HG03196 (cell line): Measurements from ENCODE around the gene SPATA12.

Source experiments
- ATAC-seq: cut with Tn5 transposase; IDR thresholded peaks from one replicate; pipeline ENCODE4 v1.9.1; 2021; ENCODE audit not compliant: unreplicated experiment

SPATA12 gene

DNA sequence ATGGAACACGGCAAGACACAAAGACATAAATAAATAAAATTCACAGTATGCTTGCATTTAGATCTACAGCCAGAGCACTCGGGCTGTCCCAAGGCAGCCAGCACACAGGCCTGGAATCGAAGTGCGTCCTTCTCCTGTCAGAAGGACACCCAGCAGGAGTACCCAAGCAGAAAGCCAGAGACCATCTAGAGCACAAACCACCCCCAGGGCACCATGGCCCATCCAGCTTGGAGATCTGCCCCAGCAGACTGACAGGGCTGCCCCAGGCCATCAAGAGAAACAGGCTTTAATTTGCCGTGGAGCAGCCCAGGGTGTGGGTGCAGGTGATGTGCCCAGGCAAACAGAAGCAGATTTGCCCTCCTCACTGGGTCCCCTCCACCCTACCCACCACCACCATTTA is 7.8 kb upstream of the SPATA12 start:
- ATAC-seq, result no peak

DNA sequence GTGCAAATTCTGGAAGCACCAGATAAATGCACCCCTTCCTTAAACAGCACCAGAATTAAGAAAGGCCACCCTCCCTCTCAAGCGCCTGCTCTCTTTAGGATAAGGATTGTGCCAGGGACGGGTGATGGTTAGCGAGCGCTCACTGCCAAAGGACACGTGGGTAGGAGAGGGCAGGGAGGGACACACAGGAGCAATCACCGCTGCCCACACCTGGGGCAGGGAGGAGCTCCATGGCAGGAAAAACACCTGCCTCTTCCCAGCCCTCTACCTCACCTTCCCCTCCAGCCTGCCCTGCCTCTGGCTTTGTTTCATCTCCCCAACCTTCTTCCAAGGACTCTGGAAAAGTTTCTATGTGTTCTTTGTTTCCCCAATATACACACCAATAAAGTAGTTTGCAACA is 7.3 kb upstream of the SPATA12 start:
- no peak for ATAC-seq

DNA sequence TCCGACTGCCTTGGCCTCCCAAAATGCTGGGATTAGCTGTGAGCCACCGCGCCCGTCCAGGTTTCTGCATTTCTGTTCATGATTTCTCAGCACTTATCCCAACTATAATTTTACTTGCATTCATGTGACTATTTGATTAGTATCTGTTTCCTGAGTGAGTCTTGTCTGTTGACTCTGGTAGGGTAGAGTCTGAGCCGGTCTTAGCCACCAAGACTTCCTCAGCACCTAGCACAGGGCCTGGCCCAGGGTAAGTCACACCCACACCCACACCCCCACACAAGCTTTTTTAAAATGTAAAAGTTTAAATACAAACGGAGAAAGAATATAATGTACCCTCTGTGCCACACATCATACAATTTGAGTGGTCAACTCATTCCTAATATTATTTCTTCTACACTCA is 3.1 kb upstream of the SPATA12 start:
- no peak for ATAC-seq

DNA sequence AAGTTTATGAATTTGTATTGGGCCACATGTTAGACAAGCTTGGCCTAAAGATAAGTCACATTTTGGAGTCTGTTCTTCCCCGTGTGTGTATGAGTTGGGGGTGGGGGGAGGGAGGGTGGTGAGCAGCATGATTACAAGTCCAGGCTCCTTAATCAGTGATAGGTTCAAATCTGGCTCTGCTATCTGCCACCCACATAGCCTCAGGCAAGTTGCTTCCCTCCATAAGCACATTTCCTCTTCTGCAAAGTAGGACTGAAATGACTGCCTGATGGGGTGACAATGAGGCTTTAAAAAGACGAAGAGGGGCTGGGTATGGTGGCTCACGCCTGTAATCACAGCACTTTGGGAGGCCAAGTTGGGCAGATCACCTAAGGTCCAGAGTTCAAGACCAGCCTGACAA is 1.1 kb upstream of the SPATA12 start:
- no peak for ATAC-seq

DNA sequence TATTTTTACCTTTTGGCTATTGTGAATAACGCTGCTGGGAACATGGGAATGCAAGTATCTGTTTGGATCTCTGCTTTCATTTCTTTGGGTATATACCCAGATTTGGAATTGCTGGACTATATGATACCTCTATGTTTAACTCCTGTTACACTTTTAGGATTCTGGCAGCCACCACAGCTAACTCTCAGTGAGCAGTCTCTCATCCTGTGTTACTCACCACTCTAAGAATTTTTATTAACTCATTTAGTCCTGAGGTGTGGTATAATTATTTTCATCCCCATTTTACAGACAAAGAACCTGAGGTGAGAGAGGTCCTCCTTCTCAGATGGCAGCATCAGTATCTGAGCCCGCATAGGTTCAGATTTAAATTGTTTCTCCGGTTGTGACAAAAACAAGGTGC is 1.1 kb downstream of the SPATA12 start:
- no peak for ATAC-seq

DNA sequence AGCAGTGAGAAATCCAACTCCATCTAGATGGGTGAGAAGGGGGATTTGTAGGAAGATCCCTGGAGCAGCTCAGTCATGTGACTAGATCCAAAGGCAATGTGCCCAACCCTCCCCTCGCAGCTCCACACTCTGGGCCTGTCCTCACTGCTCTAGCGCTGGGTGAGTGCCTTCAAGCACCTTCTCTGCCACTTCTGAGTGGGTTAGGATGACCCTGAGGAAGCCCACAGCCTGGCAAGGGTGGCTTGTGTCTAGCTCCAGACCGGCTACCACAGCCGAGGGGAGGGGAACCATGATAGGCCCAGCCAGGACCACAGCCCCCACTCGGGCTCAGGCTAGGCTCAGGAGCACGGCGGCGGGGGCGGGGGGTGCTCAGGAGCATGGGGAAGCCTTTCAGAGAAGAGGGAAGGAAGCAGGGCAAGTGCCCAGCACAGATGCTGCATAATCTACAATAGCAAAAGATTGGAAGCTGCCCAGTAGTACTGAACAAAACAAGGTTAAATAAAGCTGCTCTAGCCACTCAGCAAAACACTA is 1.7 kb downstream of the SPATA12 start:
- ATAC-seq, result no peak

DNA sequence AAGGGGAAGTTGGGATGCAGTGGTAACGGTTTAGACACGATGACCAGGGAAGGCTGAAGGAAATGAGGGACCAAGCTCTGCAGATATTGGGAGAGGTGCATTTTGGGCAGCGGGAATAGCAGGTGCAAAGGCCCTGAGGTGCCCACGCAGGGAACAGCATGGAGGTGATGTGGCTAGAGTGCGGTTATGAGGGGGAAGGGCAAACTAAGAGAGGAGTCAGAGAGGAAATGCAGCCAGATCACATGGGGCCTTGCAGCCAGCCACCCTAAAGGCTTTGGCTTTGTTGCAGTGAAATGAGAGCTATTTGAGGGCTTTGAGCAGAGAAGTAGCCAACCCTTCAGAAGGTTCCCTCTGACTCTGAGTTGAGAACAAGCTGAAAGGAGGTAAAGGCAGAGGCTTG is 2.6 kb downstream of the SPATA12 start:
- ATAC-seq, result no peak

DNA sequence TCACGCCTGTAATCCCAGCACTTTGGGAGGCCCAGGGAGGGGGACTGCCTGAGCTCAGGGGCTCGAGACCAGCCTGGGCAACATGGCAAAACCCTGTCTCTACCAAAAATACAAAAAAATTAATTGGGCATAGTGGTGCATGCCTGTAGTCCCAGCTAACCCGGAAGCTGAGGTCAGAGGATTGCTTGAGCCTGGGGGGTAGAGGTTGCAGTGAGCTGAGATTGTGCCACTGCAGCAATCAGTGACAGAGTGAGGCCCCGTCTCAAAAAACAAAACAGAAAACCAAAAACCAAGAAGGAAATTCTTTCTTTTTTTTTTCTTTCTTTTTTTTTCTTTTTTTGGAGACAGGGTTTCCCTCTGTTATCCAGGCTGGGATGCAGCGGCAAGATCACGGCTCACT is 3.5 kb downstream of the SPATA12 start:
- ATAC-seq, result no peak

DNA sequence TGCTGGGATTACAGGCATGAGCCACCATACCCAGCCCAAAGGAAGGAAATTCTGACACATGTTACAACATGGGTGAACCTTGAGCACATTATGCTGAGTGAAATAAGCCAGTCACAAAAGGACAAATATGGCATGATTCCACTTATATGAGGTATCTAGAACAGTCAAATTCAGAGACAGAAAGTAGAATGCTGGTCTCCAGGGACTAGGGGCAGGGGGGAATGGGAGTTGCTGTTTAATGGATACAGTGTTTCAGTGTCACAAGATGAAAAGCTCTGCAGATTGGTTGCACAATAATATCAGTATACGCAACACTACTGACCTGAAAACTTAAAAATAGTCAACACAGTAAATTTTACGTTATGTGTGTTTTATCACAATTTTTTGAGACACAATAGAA is 4.1 kb downstream of the SPATA12 start:
- ATAC-seq, result no peak

DNA sequence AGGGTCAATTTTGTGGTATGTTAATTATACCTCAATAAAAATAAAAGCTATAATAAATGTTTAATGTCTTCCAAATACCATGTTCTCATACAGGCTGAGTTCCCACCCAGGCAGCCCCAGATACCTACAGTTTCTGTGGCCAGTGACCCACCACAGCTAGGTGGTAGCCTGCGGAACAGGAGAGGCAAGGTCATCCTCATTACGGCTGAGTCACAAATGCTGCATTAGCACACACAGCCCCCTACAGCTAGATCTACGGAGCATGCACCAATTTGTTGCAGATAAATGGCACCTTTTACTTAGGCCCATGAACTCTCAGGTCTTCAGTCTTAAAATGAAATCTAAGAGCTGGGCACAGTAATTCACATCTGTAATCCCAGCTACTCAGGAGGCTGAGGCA is 5.1 kb downstream of the SPATA12 start:
- no peak for ATAC-seq

DNA sequence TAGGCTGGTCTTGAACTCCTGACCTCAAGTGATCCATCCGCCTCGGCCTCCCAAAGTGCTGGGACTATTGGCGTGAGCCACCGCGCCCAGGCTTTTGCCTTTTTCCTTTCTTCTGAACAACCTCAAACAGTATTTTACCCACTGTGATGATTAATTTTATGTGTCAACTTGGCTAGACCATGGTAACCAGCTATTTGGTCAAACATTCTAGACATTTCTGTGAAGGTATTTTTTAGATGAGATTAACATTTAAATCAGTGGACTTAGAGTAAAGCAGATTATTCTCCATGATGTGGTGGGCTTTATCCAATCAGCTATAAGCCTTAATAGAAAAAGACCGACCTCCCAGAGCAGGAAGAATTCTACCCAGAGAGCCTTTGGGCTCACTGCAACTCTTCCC is 6.0 kb downstream of the SPATA12 start:
- no peak for ATAC-seq

DNA sequence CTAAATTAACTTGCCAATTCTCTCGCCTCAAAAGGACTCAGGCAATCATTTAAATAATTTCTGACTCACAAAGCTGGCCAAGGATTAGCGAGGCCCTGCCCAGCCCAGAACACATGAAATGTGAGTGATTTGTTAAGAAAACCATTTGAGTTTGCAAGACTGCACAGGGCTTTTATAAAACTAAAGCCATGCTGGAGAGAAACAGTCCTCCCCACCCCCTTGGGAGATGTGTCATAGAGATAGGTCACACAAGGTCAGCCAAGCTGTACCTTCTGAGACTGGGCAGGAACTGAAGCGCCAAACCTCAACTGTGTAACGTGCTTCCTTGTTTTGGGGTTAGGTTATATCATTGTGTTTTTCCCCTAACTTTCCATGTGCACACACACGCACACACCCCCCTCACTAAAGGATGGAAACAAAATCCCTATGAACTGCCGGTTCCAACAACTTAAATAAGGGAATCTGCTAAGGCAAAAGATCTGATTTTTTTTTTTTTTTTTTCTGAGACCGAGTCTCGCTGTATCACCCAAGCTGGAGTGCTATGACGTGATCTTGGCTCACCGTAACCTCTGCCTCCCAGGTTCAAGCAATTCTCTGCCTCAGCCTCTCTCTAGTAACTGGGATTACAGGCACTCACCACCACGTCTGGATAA is 8.1 kb downstream of the SPATA12 start:
- ATAC-seq, result peak; percentile 97

DNA sequence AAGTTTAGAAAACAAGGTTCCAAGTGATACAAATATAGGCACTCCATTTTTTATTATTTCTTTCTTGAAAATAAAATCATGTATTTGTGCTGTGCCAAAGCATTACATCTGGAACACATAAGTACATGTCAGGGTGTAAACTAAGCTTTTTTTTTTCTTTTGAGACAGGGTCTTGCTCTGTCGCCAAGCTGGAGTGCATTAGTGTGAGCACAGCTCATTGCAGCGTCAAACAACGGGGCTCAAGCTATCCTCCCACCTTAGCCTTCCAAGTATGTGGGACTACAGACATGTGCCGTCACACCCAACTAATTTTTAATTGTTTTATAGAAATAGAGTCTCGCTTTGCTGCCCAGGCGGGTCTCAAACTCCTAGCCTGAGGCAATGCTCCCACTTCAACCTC is 9.0 kb downstream of the SPATA12 start:
- ATAC-seq, result no peak

DNA sequence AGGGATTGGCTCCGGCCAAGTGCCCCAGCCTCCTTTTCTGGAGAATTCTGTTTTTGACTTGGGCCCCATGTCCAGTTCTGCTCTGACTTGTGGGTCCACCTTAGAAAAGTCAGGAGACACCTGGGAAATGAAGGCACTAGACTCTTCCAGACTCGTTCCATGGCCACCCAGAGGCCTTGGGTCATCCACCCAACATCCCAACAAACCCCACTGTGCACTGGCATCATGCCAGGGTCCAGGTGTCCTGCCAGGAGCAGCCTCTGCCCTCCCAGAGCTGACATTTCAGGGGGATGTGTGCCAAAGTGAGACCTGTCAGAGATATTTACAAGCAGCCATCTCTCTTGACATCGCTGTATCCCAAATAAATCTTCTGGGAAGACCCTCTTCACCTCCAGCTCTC is 13.2 kb downstream of the SPATA12 start:
- ATAC-seq, result no peak

DNA sequence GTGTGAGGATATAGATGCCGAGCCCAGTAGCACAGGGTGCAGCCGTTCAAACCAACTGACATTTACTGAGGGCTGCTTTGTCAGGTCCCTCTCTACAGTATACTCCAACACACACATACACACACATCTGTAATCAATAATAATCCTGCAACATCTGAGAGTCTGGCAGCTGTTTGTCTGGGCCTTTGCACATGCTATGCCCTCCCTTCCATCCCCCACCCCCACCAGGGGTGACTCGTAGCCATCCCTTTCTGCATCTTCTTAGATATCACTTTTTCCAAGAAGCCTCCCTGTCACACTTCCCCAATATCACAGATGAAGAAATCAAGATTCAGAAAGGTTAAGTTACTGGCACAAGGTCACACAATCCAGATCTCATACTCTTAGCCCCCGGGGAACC is 13.7 kb downstream of the SPATA12 start:
- ATAC-seq, result no peak

DNA sequence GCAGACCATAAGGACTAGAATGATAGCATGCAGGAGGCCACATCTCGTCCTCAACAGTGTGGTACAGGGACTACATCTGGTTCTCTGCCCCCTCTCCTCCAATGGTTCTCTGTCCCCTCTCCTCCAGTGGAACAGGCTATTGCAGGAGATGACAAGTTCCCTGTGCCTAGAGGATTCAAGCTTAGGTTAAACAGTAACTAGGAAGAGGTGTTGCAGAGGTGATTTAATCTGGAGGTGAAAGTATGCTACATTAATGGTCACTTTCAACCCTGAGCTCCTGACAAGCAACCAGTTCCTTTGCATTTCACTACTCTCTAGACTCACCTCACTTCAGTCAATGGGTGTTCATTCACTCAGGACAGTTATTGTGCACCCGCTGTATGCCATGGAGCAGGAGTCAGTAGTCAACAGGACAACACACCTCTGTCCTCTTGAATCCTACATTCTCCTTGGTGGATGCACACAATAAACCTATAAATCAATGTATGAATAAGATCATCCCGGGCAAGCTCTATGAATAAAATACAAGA is 16.0 kb downstream of the SPATA12 start:
- no peak for ATAC-seq

DNA sequence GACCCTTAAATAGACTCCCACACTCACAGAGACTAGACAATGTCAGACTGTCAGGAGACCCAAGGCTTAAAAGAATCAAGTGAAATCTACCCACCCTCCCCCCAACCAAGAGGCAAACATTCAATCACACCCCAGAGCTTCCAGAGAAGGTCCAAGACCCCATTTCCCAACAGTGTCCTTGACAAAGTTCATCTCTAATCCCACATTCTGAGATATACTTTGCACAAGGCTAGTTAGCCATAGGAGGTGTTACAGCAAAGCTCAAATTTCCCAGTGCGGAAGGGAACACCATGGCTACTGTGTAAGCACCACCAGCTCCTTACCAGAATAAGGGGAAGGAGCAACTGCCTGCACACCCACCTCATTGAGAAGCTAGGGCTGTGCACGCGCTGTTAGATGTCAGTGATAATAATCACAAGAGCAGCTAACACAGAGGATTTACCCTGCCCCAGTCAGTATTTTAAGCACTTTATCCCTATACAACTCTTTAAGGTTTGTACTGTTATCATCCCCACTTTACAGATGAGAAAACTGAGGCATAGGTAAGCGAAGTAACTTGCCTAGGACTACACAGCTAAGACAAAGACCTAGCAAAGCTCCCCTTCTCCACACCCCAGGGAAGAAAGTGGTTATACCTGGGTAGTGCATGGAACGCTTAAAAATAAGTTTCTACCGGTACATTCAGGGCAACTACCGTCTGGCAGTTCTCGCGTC is 17.3 kb downstream of the SPATA12 start:
- no peak for ATAC-seq

DNA sequence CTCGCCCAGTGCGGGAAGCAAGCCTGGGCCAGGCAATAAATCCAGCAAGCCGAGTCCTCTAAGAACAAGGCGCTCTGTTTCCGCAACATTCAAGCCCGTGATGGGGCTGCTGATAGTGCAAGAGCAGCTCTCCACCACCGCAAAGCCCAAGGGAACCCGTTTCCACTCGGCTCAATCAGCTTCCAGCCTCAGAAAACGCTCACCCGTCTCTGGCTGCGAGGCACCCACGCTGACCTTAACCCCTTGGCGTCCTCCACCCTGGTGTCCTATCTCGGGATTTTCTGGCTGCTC is 17.8 kb downstream of the SPATA12 start:
- ATAC-seq, result no peak

DNA sequence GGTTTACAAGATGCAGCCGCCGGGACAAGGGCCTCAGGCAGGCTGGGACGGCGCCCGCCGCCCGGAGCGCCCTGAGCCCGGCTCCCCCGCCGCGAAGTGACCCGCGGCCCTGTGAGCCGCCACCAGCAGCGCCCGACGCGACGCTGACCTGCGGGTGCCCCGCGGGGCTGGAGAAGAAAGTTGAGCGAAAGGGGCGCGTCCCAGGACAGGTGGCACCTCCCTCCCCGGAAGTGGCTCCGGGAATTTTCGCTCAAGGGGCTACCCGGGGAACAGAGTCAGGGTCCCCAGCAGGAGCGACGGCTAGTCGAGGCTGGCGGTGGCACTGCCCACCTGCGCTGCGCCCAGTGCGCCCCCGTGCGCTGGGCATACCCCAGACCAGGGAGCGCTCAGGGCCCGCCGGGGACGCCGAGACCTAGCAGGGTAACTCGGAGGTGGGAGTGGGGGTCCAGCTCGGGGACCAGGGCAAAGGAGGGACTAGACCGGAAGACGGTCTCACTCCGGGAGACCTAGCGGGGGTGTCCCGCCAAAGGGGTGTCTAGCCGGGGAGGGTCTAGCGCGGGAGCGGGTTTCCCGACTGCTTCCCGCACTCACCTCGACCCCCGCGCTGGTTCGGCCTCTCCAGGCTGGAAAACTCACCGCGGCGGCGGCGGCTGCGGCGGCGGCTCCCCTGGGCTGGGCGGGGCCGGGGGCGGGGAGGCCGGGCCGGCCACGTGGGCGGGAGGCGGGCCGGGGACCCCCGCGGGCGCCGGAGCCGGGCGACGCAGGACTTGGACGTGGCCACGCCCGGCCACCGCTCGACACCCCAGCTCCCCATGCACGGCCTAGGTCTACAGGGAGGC is 18.4 kb downstream of the SPATA12 start:
- ATAC-seq, result no peak

DNA sequence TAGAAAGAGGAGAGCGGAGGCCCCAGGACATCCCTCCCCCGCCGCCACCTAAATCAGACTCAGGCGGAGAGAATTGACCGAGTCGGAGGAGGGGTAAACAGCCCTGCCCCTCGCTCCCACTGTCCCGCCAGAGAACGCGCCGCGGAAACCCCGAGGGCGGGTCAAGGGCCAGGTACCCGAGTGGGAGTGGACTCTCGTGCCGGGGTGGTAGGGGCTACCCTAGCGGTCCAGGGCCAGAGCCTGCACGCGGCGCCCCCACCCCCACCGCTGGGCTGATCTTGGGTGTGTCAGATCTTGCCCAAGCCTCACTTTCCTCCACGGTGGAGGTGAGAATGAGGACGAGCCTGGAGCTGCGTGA is 19.0 kb downstream of the SPATA12 start:
- ATAC-seq, result no peak

DNA sequence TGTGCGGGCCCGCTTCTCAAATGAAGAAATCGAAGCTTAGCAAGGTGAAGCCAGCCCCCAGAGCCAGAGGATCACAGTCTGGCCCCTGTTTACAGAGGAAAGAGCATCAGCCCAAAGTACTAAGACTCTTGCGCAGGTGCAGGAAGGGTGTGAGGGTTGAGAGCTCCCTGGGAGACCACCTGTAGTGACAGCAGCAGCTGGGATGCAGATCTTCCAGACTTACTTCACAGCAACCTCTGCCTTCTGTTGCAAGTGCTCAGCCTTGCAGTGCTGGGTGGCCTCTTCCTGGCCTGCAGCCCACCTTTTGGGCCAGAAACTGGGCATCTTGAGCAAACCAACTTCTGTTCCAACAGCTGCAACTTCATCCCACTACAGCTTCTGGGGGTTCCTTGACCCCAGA is 19.7 kb downstream of the SPATA12 start:
- ATAC-seq, result no peak

DNA sequence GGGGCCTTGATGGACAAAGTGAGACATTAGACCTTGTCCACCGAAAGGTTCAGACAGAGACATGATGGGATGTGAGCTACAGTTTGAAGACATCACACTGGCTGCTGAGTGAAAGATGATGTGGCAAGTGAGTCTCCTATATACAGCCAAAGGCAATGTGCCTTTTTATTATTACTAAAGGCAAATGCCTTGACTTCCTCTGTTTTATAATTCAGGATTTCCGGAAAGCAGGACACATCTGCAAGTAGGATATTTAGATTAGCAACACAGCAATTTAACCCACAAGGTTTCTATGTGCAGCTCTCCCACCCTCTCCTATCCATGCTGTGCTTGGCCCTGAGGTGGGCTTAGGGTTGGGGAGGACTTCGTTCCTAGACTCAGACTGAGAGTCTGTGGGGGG is 20.7 kb downstream of the SPATA12 start:
- ATAC-seq, result no peak
